Activated T-cell treated with anti-CD3 and anti-CD28 coated beads, Interleukin-2, amount 50 U/mL, for 4 hours (primary cell): ENCODE measurements around the gene HNRNPL. TPM values are rescaled to one million over a fixed set of nuclear protein-coding genes. Genes with fewer than 3 reads are reported as not detected.
"Not testable (repeated sequence)": the region's sequence is repeated elsewhere in the genome, so short reads cannot be mapped to it uniquely, and the experiment has no call there.

Source experiments
- ATAC-seq, 2 donors: fragments of 200-7000 bp; cut with Tn5 transposase; one replicate each; pipeline ENCODE4 v1.10.0; 2021
- DNase-seq: peaks from one replicate; pipeline ENCODE4 v3.0.0-alpha.2; 2020
- H3K27me3 Mint-ChIP-seq: one replicate; pipeline ENCODE4 v1.8.0; 2021; ENCODE audit warnings: low read depth, mixed read lengths
- H3K36me3 Mint-ChIP-seq: one replicate; pipeline ENCODE4 v1.8.0; 2022; ENCODE audit warnings: mixed read lengths; ENCODE audit not compliant: insufficient read depth
- H3K4me1 Mint-ChIP-seq: one replicate; pipeline ENCODE4 v1.8.0; 2021; ENCODE audit warnings: low read depth, mixed read lengths
- H3K4me3 Mint-ChIP-seq: one replicate; pipeline ENCODE4 v1.8.0; 2021; ENCODE audit warnings: mild to moderate bottlenecking, moderate library complexity, mixed read lengths
- H3K9me3 Mint-ChIP-seq: one replicate; pipeline ENCODE4 v1.8.0; 2021; ENCODE audit warnings: mixed read lengths
- total RNA-seq, 3 donors: library from RNA; stranded (reverse); gene quantifications; one replicate each; pipeline ENCODE4 v1.2.1, GENCODE V29; 2021

Gene HNRNPL
- total RNA-seq, 3 donors from 2014 or later, result 679 to 736 (median 698) TPM

DNA sequence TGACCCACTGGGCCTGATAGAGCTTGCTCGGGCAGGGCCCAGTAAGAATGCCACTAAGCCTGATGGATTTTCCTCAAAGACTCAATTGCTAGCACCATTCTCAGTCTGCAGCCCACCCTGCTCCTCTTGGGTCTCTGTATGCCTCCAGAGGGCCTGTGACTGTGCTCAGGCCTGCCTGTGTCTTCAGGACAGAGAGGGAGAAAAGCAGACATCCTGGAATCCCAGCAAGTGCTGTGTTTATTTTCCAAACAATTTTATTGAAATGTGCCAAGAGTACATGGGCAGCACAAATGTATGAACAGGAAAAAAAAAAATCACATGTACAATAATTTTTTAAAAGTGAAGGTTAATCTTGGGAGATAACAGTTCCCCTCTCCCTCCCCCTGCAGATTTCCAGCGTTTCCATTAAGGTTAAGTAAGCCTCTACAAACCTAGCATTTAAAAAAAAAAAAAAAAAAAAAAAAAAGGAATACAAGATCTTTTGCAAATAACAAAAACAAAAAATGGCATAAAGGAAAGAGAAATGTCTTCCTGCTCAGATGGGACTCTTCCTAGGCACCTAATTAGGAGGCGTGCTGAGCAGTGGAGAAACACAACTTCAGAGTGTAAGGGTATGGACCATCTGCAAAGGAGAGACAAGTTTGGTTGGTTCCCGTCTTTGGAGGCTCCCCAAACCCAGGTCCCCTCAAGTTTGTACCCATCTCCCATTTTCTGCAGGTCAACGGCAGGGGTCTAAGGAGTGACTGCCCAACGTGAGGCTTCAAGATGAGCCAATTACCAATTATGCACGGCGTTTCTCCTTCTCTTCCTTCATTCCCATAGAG is 13.4 kb downstream of the HNRNPL start:
- H3K4me1 Mint-ChIP-seq, result peaks cover 41% of the 10 kb centered on the region
- H3K9me3 Mint-ChIP-seq, result no peaks in the 10 kb centered on the region
- ATAC-seq (no peak), DNase-seq (no peak)
- no peaks in the 10 kb centered on the region for H3K27me3 Mint-ChIP-seq
- H3K36me3 Mint-ChIP-seq, result peaks cover 39% of the 10 kb centered on the region
- H3K4me3 Mint-ChIP-seq, result no peak overlapping the region

DNA sequence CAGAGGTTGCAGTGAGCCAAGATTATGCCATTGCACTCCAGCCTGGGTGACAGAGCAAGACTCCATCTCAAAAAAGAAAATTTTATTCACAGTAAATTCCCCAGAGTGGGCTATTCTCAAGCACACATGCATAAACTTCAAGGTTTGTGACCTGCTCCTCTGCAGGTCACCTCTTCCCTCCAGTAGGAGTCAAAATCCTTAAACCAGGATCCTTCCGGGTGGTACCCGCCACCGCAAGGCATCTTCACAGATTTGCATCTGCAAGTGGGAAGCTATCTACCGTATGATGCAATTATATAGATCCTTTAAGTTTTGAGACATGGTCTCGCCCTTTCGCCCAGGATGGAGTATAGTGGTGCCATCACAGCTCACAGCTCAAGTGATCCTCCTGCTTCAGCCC is 15.2 kb downstream of the HNRNPL start:
- no peak overlapping the region for H3K4me3 Mint-ChIP-seq
- peaks cover 41% of the 10 kb centered on the region for H3K4me1 Mint-ChIP-seq
- ATAC-seq (no peak), DNase-seq (no peak)
- no peaks in the 10 kb centered on the region for H3K9me3 Mint-ChIP-seq
- H3K36me3 Mint-ChIP-seq, result peaks cover 27% of the 10 kb centered on the region
- H3K27me3 Mint-ChIP-seq, result no peaks in the 10 kb centered on the region

DNA sequence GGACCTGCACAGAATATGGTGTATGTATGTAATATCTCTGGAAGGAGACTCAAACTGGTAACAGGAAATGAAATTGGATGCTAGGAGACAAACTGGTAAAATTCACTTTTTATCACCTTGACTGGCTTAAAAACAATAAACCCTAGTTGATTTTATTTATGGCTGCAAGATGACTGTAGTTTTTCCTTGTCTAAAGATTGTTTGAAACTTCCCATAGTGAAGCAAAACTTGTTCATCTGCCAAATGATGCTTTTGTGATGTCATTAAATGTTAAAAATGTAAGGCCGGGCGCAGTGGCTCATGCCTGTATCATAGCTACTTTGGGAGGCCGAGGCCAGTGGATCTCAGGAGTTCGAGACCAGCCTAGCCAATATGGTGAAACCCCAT is 15.7 kb downstream of the HNRNPL start:
- Mint-ChIP-seq H3K4me1 (peaks cover 36% of the 10 kb centered on the region), H3K36me3 (peaks cover 22% of the 10 kb centered on the region), H3K27me3 (no peaks in the 10 kb centered on the region), H3K4me3 (no peak overlapping the region), H3K9me3 (no peaks in the 10 kb centered on the region)
- ATAC-seq, result no peak
- DNase-seq, result no peak

DNA sequence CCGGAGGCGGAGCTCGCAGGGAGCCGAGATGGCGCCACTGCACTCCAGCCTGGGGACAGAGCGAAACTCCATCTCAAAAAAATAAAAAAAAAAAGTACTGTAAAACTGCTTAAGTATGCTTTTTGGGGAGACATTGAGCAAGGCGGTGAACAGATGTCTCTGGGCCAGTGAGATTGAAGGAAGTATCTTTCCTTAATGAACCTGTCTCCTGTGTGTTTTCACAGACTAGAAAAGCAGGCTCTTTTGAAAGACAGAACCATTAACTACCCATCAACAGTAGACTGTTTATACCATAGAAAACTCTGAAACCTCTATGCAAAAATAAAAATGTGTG is 16.7 kb downstream of the HNRNPL start:
- no peaks in the 10 kb centered on the region for H3K9me3 Mint-ChIP-seq
- H3K27me3 Mint-ChIP-seq, result no peaks in the 10 kb centered on the region
- H3K4me1 Mint-ChIP-seq, result peaks cover 29% of the 10 kb centered on the region
- ATAC-seq, result no peak
- H3K36me3 Mint-ChIP-seq, result peaks cover 12% of the 10 kb centered on the region
- DNase-seq, result no peak
- no peak overlapping the region for H3K4me3 Mint-ChIP-seq

DNA sequence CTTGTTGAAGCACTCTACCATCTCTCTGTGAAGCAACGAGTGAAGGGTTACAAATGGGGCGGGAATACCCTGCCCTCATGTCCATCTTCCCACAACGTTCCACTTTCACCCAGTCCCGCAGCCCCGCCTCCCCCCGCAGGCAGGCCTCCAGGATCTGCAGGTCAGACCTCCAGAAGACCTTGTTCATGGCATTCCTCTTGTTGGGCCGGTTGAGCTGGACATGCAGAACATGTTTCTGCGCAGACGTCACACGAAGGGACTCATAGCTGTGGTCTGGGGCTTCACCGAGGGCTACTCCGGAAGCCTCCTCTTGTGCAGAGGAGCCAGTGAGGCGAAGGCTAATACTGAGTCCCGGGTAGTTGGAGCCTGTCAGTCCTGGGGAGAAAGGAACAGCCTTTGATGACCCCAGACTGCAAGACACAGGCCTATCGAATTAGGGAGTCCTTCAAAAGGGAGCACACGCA is 18.6 kb downstream of the HNRNPL start:
- Mint-ChIP-seq H3K27me3 (no peaks in the 10 kb centered on the region), H3K4me3 (peak overlapping the region; percentile 85), H3K9me3 (no peaks in the 10 kb centered on the region), H3K36me3 (peaks cover 13% of the 10 kb centered on the region), H3K4me1 (peaks cover 40% of the 10 kb centered on the region)
- no peak for DNase-seq
- peak; percentile 21 to 22 for ATAC-seq

DNA sequence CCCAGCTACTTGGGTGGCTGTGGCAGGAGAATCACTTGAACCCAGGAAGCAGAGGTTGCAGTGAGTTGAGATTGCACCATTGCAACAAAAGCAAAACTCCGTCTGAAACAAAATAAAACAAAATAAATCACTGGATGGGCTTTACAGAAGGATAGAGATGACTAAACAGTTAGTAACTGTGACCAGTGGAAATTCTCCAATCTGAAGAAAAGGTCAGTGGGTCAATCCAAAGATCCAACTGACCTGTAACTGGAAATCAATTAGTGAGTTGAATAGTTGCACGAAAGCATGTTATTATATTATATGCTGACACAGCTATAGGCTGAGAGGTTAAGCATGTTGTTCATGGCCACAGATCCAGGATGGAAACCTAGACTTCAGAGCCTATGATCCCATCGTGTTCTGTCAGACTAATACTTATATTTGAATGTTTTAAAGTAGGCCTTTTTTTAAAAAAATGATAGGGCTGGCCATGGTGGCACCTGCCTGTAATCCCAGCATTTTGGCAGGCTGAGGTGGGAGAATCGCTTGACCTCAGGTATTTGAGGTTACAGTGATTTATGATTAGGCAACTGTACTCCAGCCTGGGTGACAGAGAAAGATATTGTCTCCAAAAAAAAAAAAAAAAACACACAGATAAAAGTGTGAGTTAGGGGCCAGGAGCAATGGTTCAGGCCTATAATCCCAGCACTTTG is 19.6 kb downstream of the HNRNPL start:
- peaks cover 40% of the 10 kb centered on the region for H3K4me1 Mint-ChIP-seq
- H3K9me3 Mint-ChIP-seq, result no peaks in the 10 kb centered on the region
- H3K36me3 Mint-ChIP-seq, result peaks cover 11% of the 10 kb centered on the region
- peak overlapping the region; percentile 85 for H3K4me3 Mint-ChIP-seq
- no peaks in the 10 kb centered on the region for H3K27me3 Mint-ChIP-seq
- DNase-seq (no peak), ATAC-seq (no peak)

DNA sequence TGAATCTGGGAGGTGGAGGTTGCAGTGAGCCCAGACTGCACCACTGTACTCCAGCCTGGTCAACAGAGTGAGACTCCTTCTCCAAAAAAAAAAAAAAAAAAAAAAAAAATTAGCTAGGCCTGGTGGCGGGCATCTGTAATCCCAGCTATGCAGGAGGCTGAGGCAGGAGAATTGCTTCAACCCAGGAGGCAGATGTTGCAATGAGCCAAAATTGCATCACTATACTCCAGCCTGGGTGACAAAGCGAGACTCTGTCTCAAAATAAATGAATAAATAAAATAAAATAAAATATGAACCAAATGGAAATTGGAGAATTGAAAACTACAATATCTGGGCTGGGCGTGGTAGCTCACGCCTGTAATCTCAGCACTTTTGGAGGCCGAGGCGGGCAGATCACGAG is 20.6 kb downstream of the HNRNPL start:
- H3K27me3 Mint-ChIP-seq, H3K4me3 Mint-ChIP-seq, DNase-seq, ATAC-seq, H3K9me3 Mint-ChIP-seq: not testable (repeated sequence)
- Mint-ChIP-seq H3K36me3 (peaks cover 15% of the 10 kb centered on the region), H3K4me1 (peaks cover 43% of the 10 kb centered on the region)

DNA sequence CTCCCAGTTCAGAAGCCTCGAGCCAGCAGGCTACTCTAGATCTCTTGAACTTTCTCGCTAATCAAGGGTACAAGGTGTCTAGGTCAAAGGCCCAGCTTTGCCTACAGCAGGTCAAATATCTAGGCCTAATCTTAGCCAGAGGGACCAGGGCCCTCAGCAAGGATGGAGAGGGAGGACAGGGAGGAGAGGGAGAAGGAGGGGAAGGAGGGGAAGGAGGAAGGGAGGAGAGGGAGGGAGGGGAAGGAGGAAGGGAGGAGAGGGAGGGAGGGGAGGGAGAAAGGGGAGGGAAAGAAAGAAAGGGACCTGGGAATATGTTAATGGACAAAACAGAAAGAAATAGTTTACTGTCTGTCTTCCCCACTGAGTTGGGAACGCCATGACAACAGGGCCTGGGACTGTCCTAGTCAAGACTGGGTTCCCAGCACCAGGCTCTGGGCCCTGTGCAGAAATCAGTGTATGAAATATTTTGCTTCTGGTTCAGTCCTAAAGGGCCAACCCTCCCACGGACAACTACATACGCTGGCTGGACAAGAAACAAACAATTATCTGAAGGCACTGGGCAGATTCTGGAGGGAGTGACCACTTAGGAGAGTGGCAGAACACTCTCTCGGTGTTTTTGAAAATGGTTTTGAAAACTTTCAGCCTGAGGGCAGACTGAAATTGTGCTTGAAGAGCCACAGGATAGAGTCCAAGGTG is 22.8 kb downstream of the HNRNPL start:
- Mint-ChIP-seq H3K4me1 (peaks cover 40% of the 10 kb centered on the region), H3K4me3 (no peak overlapping the region), H3K9me3 (no peaks in the 10 kb centered on the region), H3K27me3 (no peaks in the 10 kb centered on the region), H3K36me3 (peaks cover 26% of the 10 kb centered on the region)
- DNase-seq (no peak), ATAC-seq (no peak)

DNA sequence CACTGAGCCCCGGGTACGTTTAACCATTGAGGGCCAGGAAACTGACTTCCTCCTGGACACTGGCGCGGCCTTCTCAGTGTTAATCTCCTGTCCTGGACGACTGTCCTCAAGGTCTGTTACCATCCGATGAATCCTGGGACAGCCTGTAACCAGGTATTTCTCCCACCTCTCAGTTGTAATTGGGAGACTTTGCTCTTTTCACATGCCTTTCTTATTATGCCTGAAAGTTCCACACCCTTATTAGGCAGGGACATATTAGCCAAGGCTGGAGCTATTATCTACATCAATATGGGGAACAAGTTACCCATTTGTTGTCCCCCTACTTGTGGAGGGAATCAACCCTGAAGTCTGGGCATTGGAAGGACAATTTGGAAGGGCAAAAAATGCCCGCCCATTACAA is 23.9 kb downstream of the HNRNPL start:
- not testable (repeated sequence) for DNase-seq
- peaks cover 32% of the 10 kb centered on the region for H3K4me1 Mint-ChIP-seq

DNA sequence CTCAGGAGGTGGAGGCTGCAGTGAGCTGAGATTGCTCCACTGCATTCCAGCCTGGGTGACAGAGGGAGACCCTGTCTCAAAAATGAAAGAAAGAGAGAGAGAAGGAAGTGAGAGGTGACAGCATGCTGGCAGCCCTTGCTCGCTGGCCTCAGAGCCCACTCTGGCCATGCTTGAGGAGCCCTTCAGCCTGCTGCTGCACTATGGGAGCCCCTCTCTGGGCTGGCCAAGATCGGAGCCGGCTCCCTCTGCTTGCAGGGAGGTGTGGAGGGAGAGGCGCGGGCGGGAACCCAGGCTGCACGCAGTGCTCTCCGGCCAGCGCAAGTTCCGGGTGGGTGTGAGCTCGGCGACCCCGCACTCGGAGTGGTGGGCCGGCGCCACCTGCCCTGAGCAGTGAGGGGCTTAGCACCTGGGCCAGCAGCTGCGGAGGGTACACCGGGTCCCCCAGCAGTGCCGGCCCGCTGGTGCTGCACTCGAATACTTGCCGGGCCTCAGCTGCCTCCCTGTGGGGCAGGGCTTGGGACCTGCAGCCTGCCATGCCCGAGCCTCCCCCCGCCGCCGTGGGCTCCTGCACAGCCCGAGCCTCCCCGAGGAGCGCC is 28.5 kb downstream of the HNRNPL start:
- not testable (repeated sequence) for H3K9me3 Mint-ChIP-seq, H3K4me3 Mint-ChIP-seq, ATAC-seq, H3K27me3 Mint-ChIP-seq, DNase-seq, H3K4me1 Mint-ChIP-seq
- H3K36me3 Mint-ChIP-seq, result peaks cover 31% of the 10 kb centered on the region

More for the DNA sequence above, 23.9 kb downstream of the HNRNPL start:
- not testable (repeated sequence) for ATAC-seq, H3K27me3 Mint-ChIP-seq, H3K4me3 Mint-ChIP-seq, H3K9me3 Mint-ChIP-seq
- peaks cover 29% of the 10 kb centered on the region for H3K36me3 Mint-ChIP-seq

DNA sequence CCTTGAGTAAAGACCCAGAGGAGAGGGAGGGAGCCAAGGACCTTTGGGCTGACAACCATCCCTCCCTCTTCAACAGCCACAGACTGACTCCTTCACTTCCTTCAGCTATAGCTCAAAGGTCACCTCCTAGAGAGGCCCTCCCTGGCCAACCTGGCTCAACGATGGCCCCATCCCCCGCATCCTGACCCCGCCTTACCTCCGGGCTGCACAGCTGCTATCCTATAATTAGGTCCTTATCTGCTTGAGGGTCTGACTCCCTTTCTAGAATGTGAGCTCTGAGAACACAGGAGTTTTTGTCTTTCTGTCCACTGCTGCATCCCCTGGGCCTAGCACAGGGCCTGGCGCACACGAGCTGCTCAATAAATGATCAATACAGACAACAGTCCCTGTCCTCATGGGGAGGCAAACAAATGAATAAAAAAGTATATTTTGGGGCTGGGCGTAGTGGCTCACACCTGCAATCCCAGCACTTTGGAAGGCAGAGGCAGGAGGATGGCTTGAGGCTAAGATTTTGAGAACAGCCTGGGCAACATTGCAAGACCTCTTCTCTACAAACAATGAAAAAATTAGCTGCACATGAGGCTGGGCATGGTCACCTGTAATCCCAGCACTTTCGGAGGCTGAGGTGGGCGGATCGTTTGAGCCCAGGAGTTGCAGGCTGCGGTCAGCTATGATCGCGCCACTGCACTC is 30.4 kb downstream of the HNRNPL start:
- Mint-ChIP-seq H3K36me3 (peaks cover 33% of the 10 kb centered on the region), H3K27me3 (no peaks in the 10 kb centered on the region), H3K9me3 (no peaks in the 10 kb centered on the region), H3K4me1 (peaks cover 3% of the 10 kb centered on the region), H3K4me3 (no peak overlapping the region)
- no peak for DNase-seq
- ATAC-seq, result no peak

DNA sequence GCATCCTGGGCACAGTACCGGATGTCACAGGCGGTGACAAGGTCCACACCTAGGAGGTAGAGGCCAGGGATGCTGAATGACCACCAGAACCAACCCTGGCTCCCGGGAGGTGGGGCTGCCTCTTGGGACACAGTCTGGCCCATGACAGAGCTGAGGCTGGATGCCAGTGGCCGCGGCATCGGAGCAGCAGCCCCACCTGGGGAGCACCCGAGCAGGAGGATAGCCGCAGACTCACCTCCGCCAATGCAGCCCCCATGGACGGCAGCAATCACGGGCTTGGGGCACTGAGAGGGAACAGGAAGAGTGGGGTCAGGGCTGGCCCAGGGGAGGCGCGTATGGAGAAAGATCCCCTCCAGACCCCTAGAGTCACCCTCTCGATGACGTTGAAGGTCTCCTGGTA is 32.7 kb downstream of the HNRNPL start:
- H3K36me3 Mint-ChIP-seq, result peaks cover 21% of the 10 kb centered on the region
- no peak for ATAC-seq

DNA sequence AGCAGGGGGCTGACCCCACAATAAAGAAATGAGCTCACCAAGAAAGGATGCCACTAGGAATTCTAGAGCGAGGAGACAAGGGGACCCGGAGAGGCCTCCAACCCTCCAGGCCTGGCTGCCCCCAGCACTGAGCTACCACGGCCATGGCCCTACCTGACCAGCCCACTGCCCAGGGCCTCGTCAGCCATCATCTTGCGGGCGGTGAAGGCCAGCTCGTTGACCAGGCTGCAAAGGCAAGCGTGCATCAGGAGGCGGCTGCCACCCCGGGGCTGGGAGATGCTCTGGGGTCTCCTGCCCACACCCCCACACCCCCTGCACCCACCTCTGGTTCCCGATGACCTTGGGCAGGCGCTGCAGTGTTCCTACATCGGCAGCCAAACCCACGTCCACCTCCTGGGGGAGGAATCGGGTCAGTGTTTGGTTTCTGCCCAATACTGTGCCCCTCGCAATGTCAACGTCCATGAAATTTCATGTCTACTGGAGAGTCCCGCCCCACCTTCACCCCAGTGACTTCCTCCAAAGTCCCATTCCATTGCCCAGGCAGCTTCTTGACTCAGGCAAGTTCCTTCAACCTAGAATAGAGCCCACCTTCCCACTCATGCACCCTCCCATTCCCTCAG is 33.5 kb downstream of the HNRNPL start:
- DNase-seq (no peak), ATAC-seq (no peak)
- no peak overlapping the region for H3K4me3 Mint-ChIP-seq
- no peaks in the 10 kb centered on the region for H3K9me3 Mint-ChIP-seq
- peaks cover 2% of the 10 kb centered on the region for H3K4me1 Mint-ChIP-seq
- H3K27me3 Mint-ChIP-seq, result no peaks in the 10 kb centered on the region
- H3K36me3 Mint-ChIP-seq, result peaks cover 17% of the 10 kb centered on the region

More for the DNA sequence above, 32.7 kb downstream of the HNRNPL start:
- H3K9me3 Mint-ChIP-seq, result no peaks in the 10 kb centered on the region
- no peaks in the 10 kb centered on the region for H3K27me3 Mint-ChIP-seq
- H3K4me1 Mint-ChIP-seq, result peaks cover 2% of the 10 kb centered on the region
- no peak overlapping the region for H3K4me3 Mint-ChIP-seq
- no peak for DNase-seq
